ENCODE data around the gene ZER1. TPM values are rescaled to one million over a fixed set of nuclear protein-coding genes. Genes with fewer than 3 reads are reported as not detected.

ZER1 gene
- total and polyA plus RNA-seq, 2 of the 8 experiments (the other 6 are each of a cell fraction or from before 2014, with no cell fraction given) = 20.5 to 26.6 TPM

DNA sequence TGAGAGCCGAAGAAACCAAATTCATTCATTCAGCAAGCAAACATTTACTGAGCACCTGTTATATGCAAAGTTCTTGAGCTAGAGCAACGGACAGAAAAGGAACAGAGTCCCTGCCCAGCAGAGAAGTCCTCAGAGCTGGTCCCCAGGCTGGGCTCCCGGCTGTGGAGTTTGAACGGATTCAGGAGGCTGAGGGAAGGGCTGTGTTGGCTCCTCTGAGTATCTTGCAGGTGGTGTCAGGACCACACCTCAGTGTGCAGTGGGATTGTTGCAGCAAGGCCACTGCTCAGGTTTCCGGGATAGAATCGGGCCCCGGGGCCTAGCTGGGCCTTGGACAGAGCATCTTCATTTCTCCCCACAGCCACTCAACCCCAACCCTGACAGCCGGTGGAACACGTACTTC lies 20.4 kb upstream of the ZER1 start:
- no peak overlapping the region for H2BK12ac ChIP-seq (ENCODE audit: low read depth, low read length)
- H3K4me1 ChIP-seq (replicated peaks in 1 of 4; ENCODE audit: control insufficient read depth in 3 of 4, insufficient read depth in 4 of 4, low read length in 3 of 4) = peaks cover 0 to 2% (median 0%) of the 10 kb centered on the region in 4 experiments; a peak in 1 of 7 replicates
- H3K79me1 ChIP-seq (ENCODE audit: low read depth, low read length) = no peaks in the 10 kb centered on the region; the same call in 1 of the 2 replicates
- H4K20me1 ChIP-seq (replicated peaks in 1 of 2; ENCODE audit: control insufficient read depth in 1 of 2, insufficient read depth in 2 of 2, low read length in 2 of 2) = peaks cover 0 to 1% of the 10 kb centered on the region in 2 experiments
- H3K36me3 ChIP-seq (ENCODE audit: control insufficient read depth in 2 of 4, insufficient read depth in 4 of 4, low read length in 3 of 4) = peaks cover 5 to 16% (median 9%) of the 10 kb centered on the region in 4 experiments; a peak in 6 of 8 replicates
- FAIRE-seq = no peak
- peaks cover 5% of the 10 kb centered on the region; the same call in 1 of the 2 replicates for H3K23me2 ChIP-seq (ENCODE audit: low read depth, low read length)
- H3K27me3 ChIP-seq (replicated peaks in 1 of 4; ENCODE audit: control insufficient read depth in 3 of 4, extremely low read depth in 1 of 4, insufficient read depth in 3 of 4, low read length in 3 of 4) = no peaks in the 10 kb centered on the region
- no peak overlapping the region for H3K4me2 ChIP-seq (ENCODE audit: insufficient read depth in 1 of 2, low read depth in 2 of 2, low read length in 2 of 2)
- no peak overlapping the region for H3K9ac ChIP-seq (replicated peaks in 1 of 4; ENCODE audit: extremely low read depth in 1 of 4, low read depth in 3 of 4, low read length in 3 of 4)
- no peak overlapping the region for H3K4ac ChIP-seq (replicated peaks; ENCODE audit: insufficient read length, low read depth, low read length)
- H3K56ac ChIP-seq (replicated peaks; ENCODE audit: insufficient read length, low read depth, low read length) = no peak overlapping the region
- no peak overlapping the region for H3K14ac ChIP-seq (ENCODE audit: insufficient read length)
- ChIA-PET POLR2A (ENCODE audit: partially characterized antibody) (interaction anchor here (0.7 to 4.8 kb wide), 4 partner anchors 27 to 144 kb away, joined by 3 to 21 read pairs (median 4); partner anchors contain the start of gene ENDOG), CTCF (ENCODE audit: partially characterized antibody) (interaction anchor here (0.6 to 2.6 kb wide), 4 partner anchors 15 to 60 kb away, joined by 3 to 10 read pairs (median 5); no protein-coding TSS in a partner anchor)
- no peak overlapping the region for H3K18ac ChIP-seq (ENCODE audit: extremely low read depth, low read length)
- H2AFZ ChIP-seq (ENCODE audit: low read length) = no peak overlapping the region
- no peak overlapping the region for H4K91ac ChIP-seq (replicated peaks; ENCODE audit: insufficient read length, low read length)
- H3K27ac ChIP-seq (ENCODE audit: low read depth, low read length) = no peak overlapping the region
- H4K8ac ChIP-seq (ENCODE audit: extremely low read depth, insufficient read depth, low read length) = no peak overlapping the region
- no peak overlapping the region for H2AK5ac ChIP-seq (ENCODE audit: low read depth, low read length)
- WGBS, 2 experiments (ENCODE audit: extremely low coverage in 1 of 2, insufficient coverage in 1 of 2, insufficient read length in 1 of 2, insufficient replicate concordance in 2 of 2, low coverage in 1 of 2, low lambda C conversion rate in 2 of 2, missing lambda C conversion rate in 1 of 2) = 90% methylated on average over 9 of the region's 9 CpGs; no CpG with 5 or more reads in 1 of the 2 experiments
- no peak overlapping the region for H2BK120ac ChIP-seq (replicated peaks; ENCODE audit: low read depth, low read length)
- H2BK15ac ChIP-seq (ENCODE audit: low read length) = no peak overlapping the region
- no peak for DNase-seq (ENCODE audit: low read depth in 1 of 2, low spot score in 2 of 2)
- peaks cover 0 to 7% of the 10 kb centered on the region in 2 experiments; a peak in 1 of 4 replicates for H3K79me2 ChIP-seq (ENCODE audit: control insufficient read depth in 1 of 2, insufficient read depth in 2 of 2, low read length in 2 of 2)
- H3K23ac ChIP-seq (ENCODE audit: insufficient read length) = no peak overlapping the region
- no peaks in the 10 kb centered on the region for H3K9me3 ChIP-seq (ENCODE audit: insufficient read depth in 2 of 2, low read depth in 1 of 2, low read length in 1 of 2)
- no peak overlapping the region for H3K4me3 ChIP-seq (ENCODE audit: extremely low read depth in 1 of 4, insufficient read depth in 2 of 4, low read depth in 3 of 4, low read length in 4 of 4)
- H2BK20ac ChIP-seq (ENCODE audit: low read length) = no peak overlapping the region
- no peak overlapping the region for H4K5ac ChIP-seq (ENCODE audit: insufficient read length, low read depth, low read length)
- no peak overlapping the region for H2BK5ac ChIP-seq (ENCODE audit: low read depth, low read length)
- no peak for TF ChIP-seq PHF8 (conservative IDR thresholded peaks at IDR 0.05; ENCODE audit: low read depth, low read length)
